Sigmoid colon (tissue), 4 donors: ENCODE measurements around the gene TP73.

Source experiments
- CTCF ChIP-seq, 4 experiments: fragments of 450-650 bp in 3 of 4; fragments of 200-600 bp in 1 of 4; IDR thresholded peaks; one replicate each; pipeline ENCODE4 v1.5.1; 2016 to 2019; ENCODE audit warnings: antibody characterized with exemption in 4 of 4, mild to moderate bottlenecking in 3 of 4, moderate library complexity in 2 of 4
- EP300 ChIP-seq, 4 donors: sonication (generic); formaldehyde crosslinking; IDR thresholded peaks; one replicate each; pipeline ENCODE4 v1.6.1; 2017; ENCODE audit warnings: antibody characterized with exemption in 4 of 4
- POLR2A ChIP-seq, 2 donors: fragments of 450-650 bp; IDR thresholded peaks; one replicate each; pipeline ENCODE4 v1.6.1; 2016; ENCODE audit warnings: antibody characterized with exemption in 2 of 2, mild to moderate bottlenecking in 2 of 2, moderate library complexity in 2 of 2
- POLR2AphosphoS5 ChIP-seq, 4 donors: sonication (generic); formaldehyde crosslinking; IDR thresholded peaks; one replicate each; pipeline ENCODE4 v1.6.1; 2017; ENCODE audit warnings: antibody characterized with exemption in 4 of 4

GRCh38 chr1:3651930-3652547, at the start of gene TP73:
- TF ChIP-seq EP300 (IDR thresholded peaks at IDR 0.05) (no peak), CTCF (IDR thresholded peaks at IDR 0.05) (no peak), POLR2A (IDR thresholded peaks at IDR 0.05) (no peak), POLR2AphosphoS5 (IDR thresholded peaks at IDR 0.05) (no peak)
